DMS153 treated with DMSO at 0.1 percent for 48 hours (cell line): ENCODE data around the gene RAB26.
"Not testable (repeated sequence)": the region's sequence is repeated elsewhere in the genome, so short reads cannot be mapped to it uniquely, and the experiment has no call there.

Experiments used
- DNase-seq: peaks from one replicate; lab custom pipeline; 2025; ENCODE audit not compliant: unreplicated experiment; lab: John Stamatoyannopoulos, UW

The RAB26 gene

GRCh38 chr16:2195322-2196161, 47.1 kb downstream of the RAB26 start:
- DNase-seq, result no peak

- no peak for DNase-seq
Observed at GRCh38 chr16:2196162-2196980, 47.9 kb downstream of the RAB26 start, which contains the start of gene CASKIN1. Gene CASKIN1, minus strand, starts transcription at chr16:2196605. Its CDS starts 173 bp downstream, at chr16:2196432.

GRCh38 chr16:2196981-2197511, 48.6 kb downstream of the RAB26 start:
- DNase-seq, result no peak

- DNase-seq, result no peak
Observed at GRCh38 chr16:2197765-2198164, 49.3 kb downstream of the RAB26 start.

- DNase-seq, result no peak
Observed at GRCh38 chr16:2198283-2198682, 49.9 kb downstream of the RAB26 start.

GRCh38 chr16:2199095-2199494, 50.7 kb downstream of the RAB26 start:
- DNase-seq, result no peak

GRCh38 chr16:2199621-2200139, 51.3 kb downstream of the RAB26 start:
- no peak for DNase-seq

GRCh38 chr16:2200313-2200712, 51.9 kb downstream of the RAB26 start:
- no peak for DNase-seq

GRCh38 chr16:2203119-2203688, 54.8 kb downstream of the RAB26 start:
- DNase-seq, result not testable (repeated sequence)
